HG02884 (cell line): Measurements from ENCODE around the gene SLC24A3.

Source experiments
- ATAC-seq: cut with Tn5 transposase; IDR thresholded peaks from one replicate; pipeline ENCODE4 v1.9.1; 2021; ENCODE audit warnings: mild to moderate bottlenecking, moderate library complexity; ENCODE audit not compliant: unreplicated experiment

Gene SLC24A3

GRCh38 chr20:19212469-19212815 is at the start of gene SLC24A3:
Gene SLC24A3 (plus strand): TSS chr20:19212642.
- no peak for ATAC-seq

DNA sequence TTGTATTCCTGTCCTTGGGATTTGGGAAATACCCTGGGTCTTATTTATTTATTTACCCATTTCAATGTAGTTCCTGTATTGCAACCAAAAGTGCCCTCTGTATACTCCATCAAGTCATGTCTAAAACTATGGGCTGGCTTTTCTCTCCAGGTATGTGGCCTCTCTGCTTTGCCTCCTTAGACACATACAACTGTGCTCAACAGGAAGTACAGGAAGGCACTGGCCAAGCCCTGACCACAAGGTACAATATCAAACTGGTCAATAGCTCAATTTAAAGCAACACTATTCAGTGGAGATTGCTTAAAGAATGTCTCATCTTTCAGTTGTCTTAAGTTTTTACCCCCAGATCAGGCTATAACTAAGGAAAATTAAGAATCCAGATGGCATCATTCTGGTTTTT is 42.3 kb upstream of the SLC24A3 start:
- no peak for ATAC-seq

- ATAC-seq = no peak
Observed at GRCh38 chr20:19172637-19173036, 39.8 kb upstream of the SLC24A3 start.

DNA sequence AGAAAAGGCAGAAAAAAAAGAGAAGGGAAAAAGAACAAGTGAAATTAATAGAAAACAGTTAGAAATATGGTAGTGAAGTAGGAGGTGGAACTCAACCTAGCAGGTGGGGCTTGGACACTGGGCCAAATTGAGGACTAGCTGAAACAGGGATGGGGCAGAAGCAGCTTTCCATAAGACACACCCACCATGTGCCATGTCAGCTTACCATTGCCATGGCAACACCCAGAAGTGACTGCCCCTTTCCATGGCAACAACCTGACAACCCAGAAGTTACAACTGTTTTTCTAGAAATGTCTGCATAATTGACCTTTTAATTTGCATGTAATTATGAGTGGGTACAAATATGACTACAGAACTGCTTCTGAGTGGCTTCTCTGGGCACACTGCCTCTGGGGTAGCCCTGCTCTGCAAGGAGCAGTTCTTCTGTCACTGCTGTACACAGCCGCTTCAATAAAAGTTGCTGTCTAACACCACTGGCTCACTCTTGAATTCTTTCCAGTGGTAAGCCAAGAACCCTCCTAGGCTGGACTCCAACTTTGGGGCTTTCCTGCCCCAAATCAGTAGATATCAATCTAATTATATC is 35.9 kb upstream of the SLC24A3 start:
- ATAC-seq = no peak

GRCh38 chr20:19181552-19181951 is 30.9 kb upstream of the SLC24A3 start:
- no peak for ATAC-seq

- no peak for ATAC-seq
Observed at GRCh38 chr20:19185083-19185482, 27.4 kb upstream of the SLC24A3 start.

- ATAC-seq = no peak
Observed at GRCh38 chr20:19193349-19193748, 19.1 kb upstream of the SLC24A3 start.

- no peak for ATAC-seq
Observed at GRCh38 chr20:19205981-19206396, 6.5 kb upstream of the SLC24A3 start.

- no peak for ATAC-seq
Observed at GRCh38 chr20:19207541-19207940, 4.9 kb upstream of the SLC24A3 start.

GRCh38 chr20:19210391-19211155 is 1.9 kb upstream of the SLC24A3 start:
- ATAC-seq = no peak

DNA sequence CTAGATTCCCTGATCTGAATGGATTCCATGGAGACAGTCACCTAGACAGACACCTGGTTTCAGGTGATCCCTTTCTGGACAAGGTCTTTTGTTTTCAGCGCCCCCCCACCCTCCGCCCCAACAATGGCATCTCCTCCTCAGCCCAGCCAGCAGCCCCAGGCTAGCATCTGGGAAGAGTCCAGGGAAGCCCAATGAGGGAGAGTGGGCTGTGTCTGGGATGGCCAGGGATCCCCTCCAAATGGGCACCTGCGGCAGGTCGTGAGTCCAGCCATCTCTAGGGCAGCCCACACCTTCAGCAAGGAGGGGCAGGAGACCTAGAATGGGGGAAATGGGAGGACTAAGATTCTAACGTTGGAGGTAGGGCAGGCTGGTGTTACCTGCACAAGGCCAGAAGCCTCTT is 1.2 kb upstream of the SLC24A3 start:
- no peak for ATAC-seq

GRCh38 chr20:19211661-19212468 is 577 bp upstream of the SLC24A3 start:
- ATAC-seq = no peak

GRCh38 chr20:19212821-19213502 is 520 bp downstream of the SLC24A3 start:
- no peak for ATAC-seq

DNA sequence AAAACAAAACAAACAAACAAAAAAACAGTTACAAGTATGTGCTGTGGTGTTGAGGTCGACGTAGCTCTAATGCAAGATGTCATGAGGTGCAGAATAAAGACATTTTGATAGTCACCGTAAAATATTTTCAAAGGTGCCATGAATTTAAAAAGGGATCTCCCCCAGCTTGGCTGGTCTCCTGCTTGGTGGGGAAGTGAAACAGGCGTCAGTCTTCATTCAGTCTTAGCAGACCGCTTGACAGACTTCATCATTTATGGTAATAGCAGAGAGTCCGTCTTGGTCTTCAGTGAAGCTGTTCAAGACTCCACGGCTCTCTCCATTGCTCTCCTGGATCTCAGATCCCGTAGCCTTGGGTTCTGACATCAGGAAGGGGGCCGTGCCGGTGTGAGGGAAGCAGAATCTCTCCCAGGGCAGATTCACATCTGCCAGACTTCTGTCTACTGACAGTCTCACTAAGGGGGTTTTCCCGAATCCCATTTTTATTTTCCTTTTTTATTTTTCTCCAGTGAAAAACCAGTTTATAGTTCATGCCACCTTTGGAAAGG is 1.6 kb downstream of the SLC24A3 start:
- ATAC-seq = no peak

DNA sequence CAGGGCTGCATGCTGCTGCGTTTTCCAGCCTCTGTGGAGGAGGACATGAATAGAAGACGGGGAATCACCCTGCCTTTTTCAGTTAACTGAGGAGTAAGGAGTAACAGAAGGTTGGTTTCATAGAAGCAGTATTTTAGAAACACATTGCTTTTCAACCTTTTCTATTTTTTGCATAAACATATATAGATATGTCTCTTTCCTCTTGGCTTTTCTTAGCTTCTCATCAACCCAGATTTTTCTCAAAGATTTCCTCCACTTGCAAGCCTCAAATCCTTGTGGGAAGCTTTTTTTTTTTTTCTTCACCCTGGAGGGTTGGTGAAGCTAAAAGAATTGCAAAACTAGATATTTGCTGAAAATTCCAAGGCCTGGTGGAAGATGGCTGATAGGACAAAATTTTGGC is 6.0 kb downstream of the SLC24A3 start:
- no peak for ATAC-seq

DNA sequence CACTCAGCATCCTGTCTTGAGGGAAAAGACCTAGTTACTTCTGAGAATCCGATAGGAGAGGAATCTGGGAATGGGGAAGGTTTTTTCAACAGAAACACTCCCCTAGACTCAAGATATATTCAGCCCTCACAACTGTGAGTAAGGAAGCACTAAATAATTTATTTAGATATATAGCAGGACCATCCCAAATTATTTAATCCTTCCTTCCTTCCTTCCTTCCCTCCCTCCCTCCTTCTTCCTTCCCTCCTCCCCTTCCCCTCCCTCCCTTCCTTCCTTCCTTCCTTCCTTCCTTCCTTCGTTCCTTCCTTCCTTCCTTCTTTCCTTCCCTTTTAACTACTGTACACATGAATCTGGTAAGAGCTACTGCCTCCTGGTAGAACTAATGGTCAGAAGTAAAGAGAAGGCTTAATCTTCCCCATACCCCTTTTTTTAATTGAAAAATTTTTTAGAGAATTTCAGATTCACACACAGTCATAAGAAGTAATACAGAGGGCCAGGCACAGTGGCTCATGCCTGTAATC is 10.1 kb downstream of the SLC24A3 start:
- ATAC-seq = no peak

GRCh38 chr20:19223640-19224039 is 11.2 kb downstream of the SLC24A3 start:
- no peak for ATAC-seq

DNA sequence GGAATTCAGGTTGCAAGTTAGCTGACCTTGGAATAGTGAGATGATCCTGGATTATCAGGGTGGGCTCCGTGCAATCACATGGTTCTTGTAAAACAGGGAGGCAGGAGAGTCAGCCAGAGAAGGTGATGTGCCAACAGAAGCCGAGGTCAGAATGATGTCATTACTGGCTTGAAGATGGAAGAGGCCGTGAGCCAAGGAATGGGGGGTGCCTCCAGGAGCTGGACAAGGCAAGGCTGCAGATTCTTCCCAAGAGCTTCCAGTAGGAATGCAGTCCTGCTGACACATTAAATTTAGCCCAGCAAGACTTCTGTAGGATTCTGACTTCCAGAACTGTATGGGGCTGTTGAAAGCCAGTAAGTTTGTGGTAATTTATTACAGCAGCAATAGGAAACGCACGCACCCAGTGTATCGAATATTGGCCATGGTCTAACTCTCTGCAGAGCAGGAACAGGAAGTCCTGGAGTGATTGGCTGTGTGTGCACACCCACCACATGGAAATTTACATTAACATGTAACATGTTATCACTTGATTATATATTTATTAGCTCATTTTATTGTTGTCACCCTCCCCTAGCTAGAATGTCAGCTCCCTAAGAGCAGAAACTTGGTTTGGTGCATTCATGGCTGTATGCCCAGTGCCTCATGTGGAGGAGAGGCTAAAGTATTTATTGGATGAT is 19.1 kb downstream of the SLC24A3 start:
- no peak for ATAC-seq

DNA sequence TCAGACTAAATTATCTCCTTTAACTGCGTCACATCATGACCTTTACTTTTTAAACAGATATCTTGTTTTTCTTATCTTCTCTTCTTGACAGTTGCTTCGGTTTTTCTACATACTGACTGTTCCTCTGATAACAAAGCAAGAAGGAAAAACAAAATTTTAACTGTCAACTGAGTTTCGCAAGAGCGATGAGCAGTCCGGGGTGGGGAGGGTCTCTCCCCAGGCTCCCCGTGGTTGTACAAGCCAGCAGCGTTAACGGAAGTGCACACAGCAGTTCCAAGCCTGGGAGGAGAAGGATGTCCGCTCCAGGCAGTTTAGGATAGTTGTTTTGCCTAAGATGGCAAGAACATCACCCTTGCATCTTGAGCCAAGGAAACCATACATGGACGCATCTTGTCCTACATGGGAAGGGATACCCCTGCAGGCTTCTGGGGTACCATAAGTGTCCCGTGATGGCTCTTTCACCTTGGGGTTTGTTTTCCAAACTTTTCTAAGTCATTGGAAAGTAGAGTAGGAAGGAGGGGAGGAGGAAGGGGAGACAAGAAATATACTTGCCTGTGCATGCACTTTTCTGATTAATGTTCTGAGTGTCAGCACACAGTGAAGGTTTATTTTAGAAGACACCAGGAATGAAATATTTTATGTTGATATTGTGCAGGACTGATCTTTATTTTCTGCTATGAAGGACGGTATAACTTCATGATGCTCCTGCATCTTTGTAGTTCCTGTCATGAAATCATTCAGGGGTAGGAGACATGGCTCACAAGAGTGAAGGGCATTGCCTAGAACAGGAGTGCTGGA is 20.8 kb downstream of the SLC24A3 start:
- ATAC-seq = no peak
